ENCODE results near the gene CHST8.

The CHST8 gene

DNA sequence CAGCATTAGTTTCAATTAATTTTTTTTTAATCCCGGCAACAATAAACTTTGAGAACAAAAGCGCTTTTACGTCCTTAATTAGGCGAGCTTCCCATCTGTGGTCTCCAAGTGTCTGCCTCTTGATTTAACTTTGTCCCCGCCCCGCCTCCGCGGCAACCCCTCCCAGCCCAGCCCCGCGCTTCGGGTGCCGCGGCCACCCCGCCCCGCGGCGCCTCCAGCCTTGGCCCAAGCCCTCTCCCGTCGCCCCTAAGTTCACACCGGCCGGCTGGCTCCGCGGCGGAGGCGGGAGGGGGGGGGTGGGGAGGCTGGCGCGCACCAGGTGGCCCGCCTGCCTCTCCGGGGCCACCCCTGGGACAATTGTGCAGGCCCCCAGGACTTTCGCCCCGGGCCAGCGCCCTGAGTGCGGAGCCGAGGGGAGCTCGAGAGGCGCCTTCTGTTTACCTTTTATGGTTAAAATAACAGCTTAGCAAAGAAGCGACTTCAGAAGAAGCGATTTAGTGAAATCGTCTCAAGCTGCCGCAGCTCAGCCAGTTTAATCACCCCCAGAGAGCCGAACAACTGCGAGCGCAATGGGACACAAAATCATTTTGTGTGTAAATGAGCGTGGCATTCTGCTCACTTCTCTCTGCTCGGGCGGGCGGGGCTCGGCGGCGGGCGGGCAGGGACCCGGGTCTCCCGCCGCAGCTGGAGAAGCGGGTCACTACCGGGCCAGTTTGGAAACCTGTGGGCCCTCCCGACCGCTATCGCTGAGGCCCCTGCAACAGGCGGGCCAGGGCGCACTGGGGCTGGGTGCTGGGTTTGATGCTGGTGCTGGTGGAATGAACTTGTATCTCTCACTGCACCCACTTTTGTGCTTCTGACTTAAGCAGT, 176.3 kb downstream of the CHST8 start:
- TF ChIP-seq, protein P1, sequence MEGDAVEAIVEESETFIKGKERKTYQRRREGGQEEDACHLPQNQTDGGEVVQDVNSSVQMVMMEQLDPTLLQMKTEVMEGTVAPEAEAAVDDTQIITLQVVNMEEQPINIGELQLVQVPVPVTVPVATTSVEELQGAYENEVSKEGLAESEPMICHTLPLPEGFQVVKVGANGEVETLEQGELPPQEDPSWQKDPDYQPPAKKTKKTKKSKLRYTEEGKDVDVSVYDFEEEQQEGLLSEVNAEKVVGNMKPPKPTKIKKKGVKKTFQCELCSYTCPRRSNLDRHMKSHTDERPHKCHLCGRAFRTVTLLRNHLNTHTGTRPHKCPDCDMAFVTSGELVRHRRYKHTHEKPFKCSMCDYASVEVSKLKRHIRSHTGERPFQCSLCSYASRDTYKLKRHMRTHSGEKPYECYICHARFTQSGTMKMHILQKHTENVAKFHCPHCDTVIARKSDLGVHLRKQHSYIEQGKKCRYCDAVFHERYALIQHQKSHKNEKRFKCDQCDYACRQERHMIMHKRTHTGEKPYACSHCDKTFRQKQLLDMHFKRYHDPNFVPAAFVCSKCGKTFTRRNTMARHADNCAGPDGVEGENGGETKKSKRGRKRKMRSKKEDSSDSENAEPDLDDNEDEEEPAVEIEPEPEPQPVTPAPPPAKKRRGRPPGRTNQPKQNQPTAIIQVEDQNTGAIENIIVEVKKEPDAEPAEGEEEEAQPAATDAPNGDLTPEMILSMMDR (IDR thresholded peaks at IDR 0.05), result no peak

DNA sequence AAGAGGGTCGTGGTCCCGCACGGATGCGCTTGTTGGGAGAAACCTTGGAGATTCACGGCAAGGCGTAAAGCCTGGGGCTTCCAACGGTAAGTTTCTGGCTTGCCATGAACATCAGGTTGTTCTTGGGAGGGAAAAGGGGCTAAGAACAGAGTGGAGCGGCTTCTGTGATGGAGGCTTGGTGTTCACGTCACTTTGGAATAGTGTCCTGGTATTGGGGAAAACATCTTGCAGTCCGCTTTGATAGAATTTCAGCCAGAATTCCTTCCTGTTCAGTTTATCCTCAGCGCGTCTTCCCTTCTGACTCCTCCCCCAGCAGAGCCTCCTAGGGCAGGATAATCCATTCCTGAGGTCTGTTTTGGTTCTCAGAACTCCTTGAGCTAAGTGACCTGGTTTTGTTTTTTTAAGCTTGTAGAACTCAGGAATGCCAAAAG, 176.9 kb downstream of the CHST8 start:
- TF ChIP-seq, protein P1 (IDR thresholded peaks at IDR 0.05), result no peak

DNA sequence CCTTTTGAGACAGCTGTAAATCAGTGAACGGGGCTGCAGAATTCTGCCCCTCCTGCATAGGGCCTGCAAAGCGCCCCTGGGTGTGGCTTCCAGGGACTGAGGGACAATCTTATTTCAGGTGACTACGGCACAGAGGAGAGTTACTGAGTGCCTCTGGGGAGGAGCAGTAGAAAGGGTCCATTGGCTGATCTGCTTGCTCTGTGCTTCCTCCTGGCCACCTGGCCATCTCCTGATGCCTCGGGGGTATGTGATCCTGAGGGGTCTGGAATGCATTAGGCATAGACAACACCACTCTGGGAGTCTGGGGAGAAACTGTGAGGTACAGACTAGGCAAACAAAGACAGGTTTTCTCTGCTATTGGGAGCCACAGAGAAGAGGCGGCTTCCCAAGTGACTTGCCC, 177.7 kb downstream of the CHST8 start:
- TF ChIP-seq, protein P1 (IDR thresholded peaks at IDR 0.05), result no peak

DNA sequence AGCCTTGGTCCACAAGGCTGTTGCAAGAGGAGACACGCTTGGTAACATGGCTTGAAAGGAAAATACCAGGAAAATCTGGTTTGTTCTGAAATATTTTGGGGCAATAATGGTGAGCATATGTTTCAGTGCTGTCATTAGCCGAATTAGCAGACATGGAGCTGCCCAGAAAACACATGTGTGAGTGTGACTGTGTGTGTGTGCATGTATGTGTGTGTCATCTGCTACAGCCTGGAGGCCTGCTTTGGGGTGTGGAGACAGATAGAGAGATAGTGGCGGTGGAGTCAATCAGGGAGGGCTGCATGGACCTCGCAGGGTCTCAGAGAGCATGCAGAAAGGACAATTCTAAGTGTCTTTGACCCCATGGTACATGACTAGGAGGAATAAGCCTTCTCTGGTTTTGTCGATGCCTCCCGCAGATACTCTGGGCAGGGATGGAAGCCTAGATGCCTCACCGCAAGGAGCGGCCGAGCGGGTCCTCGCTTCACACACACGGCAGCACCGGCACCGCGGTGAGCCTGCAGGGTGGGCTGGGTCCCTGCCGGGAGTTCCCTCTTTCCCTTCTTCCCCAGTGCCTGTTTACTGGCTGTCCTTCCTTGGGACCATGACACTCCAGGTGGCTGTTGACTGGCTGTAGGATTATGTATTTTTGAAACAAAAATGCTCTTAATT, 178.4 kb downstream of the CHST8 start:
- TF ChIP-seq, protein P1 (IDR thresholded peaks at IDR 0.05), result no peak

DNA sequence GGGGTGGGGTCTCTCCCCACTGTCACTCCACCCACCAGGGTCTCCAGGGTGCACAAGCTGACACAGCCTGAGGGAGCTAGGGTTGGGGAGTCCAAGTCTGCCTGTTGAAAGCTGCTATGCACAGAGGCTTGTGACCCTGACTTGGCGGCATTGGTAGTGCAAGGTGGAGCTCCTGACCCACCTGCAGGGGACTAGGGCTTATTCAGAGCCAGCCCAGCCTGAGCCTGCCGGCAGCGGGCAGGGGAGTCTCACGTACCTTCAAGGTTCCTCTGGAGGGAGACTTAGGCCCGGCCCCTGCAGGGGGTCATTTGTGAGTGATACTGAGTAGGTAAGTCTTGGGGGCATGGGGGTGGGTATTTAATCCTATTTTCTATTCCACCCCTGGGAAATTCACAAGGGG, 179.7 kb downstream of the CHST8 start:
- TF ChIP-seq, protein P1 (IDR thresholded peaks at IDR 0.05), result no peak

DNA sequence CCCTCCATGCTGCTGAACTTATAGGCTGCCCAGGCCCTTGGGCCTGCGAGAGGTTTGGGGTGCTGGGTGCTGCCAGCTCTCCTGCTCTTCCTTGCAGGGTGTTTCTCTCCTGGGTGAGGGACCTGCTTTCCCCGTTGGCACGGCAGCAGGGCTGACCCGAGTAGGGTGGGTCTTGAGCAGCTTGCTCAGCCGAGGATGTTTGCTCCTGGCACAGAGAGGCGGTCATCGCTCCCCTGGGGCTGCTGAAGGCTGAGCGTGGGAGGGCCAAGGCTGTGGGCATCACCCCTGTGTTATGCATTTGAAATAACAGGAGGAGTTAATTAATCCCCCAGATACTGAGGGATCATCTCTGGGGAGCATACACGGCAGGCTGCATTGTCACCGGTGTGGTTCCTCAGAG, 180.2 kb downstream of the CHST8 start:
- TF ChIP-seq, protein P1 (IDR thresholded peaks at IDR 0.05), result no peak

DNA sequence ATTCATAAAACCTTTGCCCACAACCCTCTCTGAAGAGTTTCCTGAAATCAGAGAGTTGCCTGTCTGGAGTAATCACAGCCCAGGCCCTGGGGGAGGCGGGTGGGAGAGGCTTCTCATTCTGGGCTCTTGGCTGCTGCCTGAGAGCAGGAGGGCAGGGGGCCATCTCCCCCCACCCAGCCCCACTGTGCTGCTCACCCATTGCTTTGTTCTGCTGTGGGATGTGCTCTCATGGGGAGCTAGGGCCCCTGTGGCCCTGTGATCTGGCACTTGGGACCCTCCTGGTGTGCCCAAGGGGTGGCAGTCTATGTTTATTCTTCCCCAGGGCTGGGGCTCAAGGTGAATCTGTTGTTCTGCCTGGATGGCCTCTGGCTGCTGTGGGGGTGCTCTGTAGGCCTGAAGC, 181.0 kb downstream of the CHST8 start:
- TF ChIP-seq, protein P1 (IDR thresholded peaks at IDR 0.05), result no peak

All from LNCAP (cell line).